HepG2 (cell line): ENCODE data around the gene RECQL5. TPM values are rescaled to one million over a fixed set of nuclear protein-coding genes. Genes with fewer than 3 reads are reported as not detected.

Experiments
- ATAC-seq: fragments of 200-7000 bp; cut with Tn5 transposase; 3 replicates; pipeline ENCODE4 v1.9.1; 2020; ENCODE audit warnings: mild to moderate bottlenecking, moderate library complexity
- BruUV-seq: library from RNA; stranded (reverse); fragments of 400-500 nt; replicated peaks from 2 replicates; lab custom pipeline; 2021; lab: Mats Ljungman, UMichigan
- CTCF ChIA-PET: fragments of 300-600 bp; formaldehyde crosslinking; extraction: SDS; loops from one replicate; lab custom pipeline; 2021; ENCODE audit warnings: low total read pairs, inconsistent platforms, low intra/inter-chr PET ratio; lab: Yijun Ruan, JAX
- POLR2A ChIA-PET: fragments of 350-600 bp; sonication (Branson Sonifier 250); formaldehyde crosslinking; loops from one replicate; lab custom pipeline; 2020; ENCODE audit warnings: antibody characterized with exemption, inconsistent platforms; lab: Yijun Ruan, JAX
- DNase-seq: peaks from one replicate; pipeline ENCODE4 v3.0.0-alpha.2; 2015; ENCODE audit warnings: low spot score
- FAIRE-seq: peaks from 3 replicates; lab custom pipeline; 2011; peaks lifted over from hg19 to GRCh38; lab: Jason Lieb, UNC
- H2AFZ ChIP-seq: one replicate; pipeline ENCODE4 v1.6.1; 2011; ENCODE audit warnings: low read length, inconsistent platforms
- H3K27ac ChIP-seq: fragments of 300-600 bp; 3 replicates; pipeline ENCODE4 v1.8.0; 2011; ENCODE audit warnings: mixed run types, mild to moderate bottlenecking, mixed read lengths, low read length, inconsistent platforms; ENCODE audit not compliant: insufficient read depth; ENCODE audit errors: extremely low read length
- H3K27me3 ChIP-seq, 2 experiments: fragments of 200-600 bp in 1 of 2; 2 replicates in 1 of 2; 3 replicates in 1 of 2; pipeline versions ENCODE4 v1.6.0 to v1.8.0; 2011; ENCODE audit warnings: low read length in 2 of 2, mild to moderate bottlenecking in 2 of 2, moderate library complexity in 2 of 2, inconsistent platforms in 1 of 2; ENCODE audit not compliant: insufficient read depth in 2 of 2, control insufficient read depth in 1 of 2
- H3K36me3 ChIP-seq, 2 experiments: fragments of 200-600 bp in 1 of 2; replicated peaks in 1 of 2; 2 replicates in 1 of 2; 3 replicates in 1 of 2; pipeline versions ENCODE4 v1.5.1 to v1.8.0; 2011; ENCODE audit warnings: low read length in 2 of 2, inconsistent platforms in 1 of 2; ENCODE audit not compliant: insufficient read depth in 2 of 2, control insufficient read depth in 1 of 2
- H3K4me1 ChIP-seq: 2 replicates; pipeline ENCODE4 v1.5.1; 2012; ENCODE audit warnings: low read length, inconsistent platforms; ENCODE audit not compliant: insufficient read depth
- H3K4me2 ChIP-seq: 2 replicates; pipeline ENCODE4 v1.6.0; 2011; ENCODE audit warnings: low read depth, low read length, inconsistent platforms
- H3K4me3 ChIP-seq, 3 experiments: fragments of 200-600 bp in 1 of 3; sonication (generic), shearing (Covaris generic) in 1 of 3; replicated peaks in 1 of 3; 2 replicates each; pipeline ENCODE4 v1.5.1; 2011 to 2016; ENCODE audit warnings: low read length in 3 of 3, inconsistent platforms in 2 of 3, low read depth in 2 of 3, mild to moderate bottlenecking in 2 of 3, control low read depth in 1 of 3, mixed read lengths in 1 of 3; ENCODE audit not compliant: insufficient read depth in 1 of 3
- H3K79me2 ChIP-seq: one replicate; pipeline ENCODE4 v1.6.1; 2011; ENCODE audit warnings: low read length, inconsistent platforms; ENCODE audit not compliant: insufficient read depth
- H3K9ac ChIP-seq: 2 replicates; pipeline ENCODE4 v1.6.0; 2011; ENCODE audit warnings: mild to moderate bottlenecking, low read depth, low read length, inconsistent platforms; ENCODE audit not compliant: insufficient read depth
- H3K9me3 ChIP-seq: 2 replicates; pipeline ENCODE4 v1.5.1; 2012; ENCODE audit warnings: mild to moderate bottlenecking, low read length
- H4K20me1 ChIP-seq: 2 replicates; pipeline ENCODE4 v1.6.0; 2011; ENCODE audit warnings: inconsistent platforms, mild to moderate bottlenecking, low read length, moderate library complexity; ENCODE audit not compliant: insufficient read depth
- CEBPG ChIP-seq: IDR thresholded peaks from 2 replicates; pipeline ENCODE4 v1.6.1; 2016
- GTF2F1 ChIP-seq: fragments of 150-350 bp; IDR thresholded peaks from 2 replicates; pipeline ENCODE4 v1.6.1; 2014; ENCODE audit warnings: low read length
- GTF3A ChIP-seq: sonication (generic); formaldehyde crosslinking; conservative IDR thresholded peaks from 2 replicates; pipeline ENCODE4 v1.4.0; 2020; ENCODE audit warnings: mild to moderate bottlenecking, missing genetic modification reagents
- KAT7 ChIP-seq: IDR thresholded peaks from 2 replicates; pipeline ENCODE4 v1.6.1; 2018; ENCODE audit warnings: borderline replicate concordance, missing compliant biosample characterization
- LRRFIP1 ChIP-seq: sonication (generic); formaldehyde crosslinking; conservative IDR thresholded peaks from 2 replicates; pipeline ENCODE4 v1.4.0; 2020; ENCODE audit warnings: missing genetic modification reagents
- MIER3 ChIP-seq: IDR thresholded peaks from 2 replicates; pipeline ENCODE4 v1.6.1; 2016; ENCODE audit warnings: missing compliant biosample characterization, borderline replicate concordance
- MYNN ChIP-seq: sonication (generic); formaldehyde crosslinking; IDR thresholded peaks from 2 replicates; pipeline ENCODE4 v1.4.0; 2020; ENCODE audit warnings: mild to moderate bottlenecking, low read depth, missing genetic modification reagents
- NFYB ChIP-seq: sonication (generic); formaldehyde crosslinking; IDR thresholded peaks from 2 replicates; pipeline ENCODE4 v1.4.0; 2020; ENCODE audit warnings: missing genetic modification reagents
- PITX1 ChIP-seq: sonication (generic); formaldehyde crosslinking; IDR thresholded peaks from 2 replicates; pipeline ENCODE4 v1.5.1; 2020; ENCODE audit warnings: mild to moderate bottlenecking, missing genetic modification reagents
- REL ChIP-seq: sonication (generic); formaldehyde crosslinking; conservative IDR thresholded peaks from 2 replicates; pipeline ENCODE4 v1.8.0; 2022; ENCODE audit warnings: mild to moderate bottlenecking, missing genetic modification reagents, moderate library complexity
- SRY ChIP-seq: sonication (generic); formaldehyde crosslinking; IDR thresholded peaks from 2 replicates; pipeline ENCODE4 v1.8.0; 2022; ENCODE audit warnings: mild to moderate bottlenecking, missing genetic modification reagents
- TFDP2 ChIP-seq: sonication (generic); formaldehyde crosslinking; IDR thresholded peaks from 2 replicates; pipeline ENCODE4 v1.4.0; 2020; ENCODE audit warnings: missing genetic modification reagents
- XBP1 ChIP-seq: sonication (generic); formaldehyde crosslinking; IDR thresholded peaks from 2 replicates; pipeline ENCODE4 v1.5.0; 2020; ENCODE audit warnings: missing genetic modification reagents
- ZNF143 ChIP-seq: sonication (generic); formaldehyde crosslinking; IDR thresholded peaks from 2 replicates; pipeline ENCODE4 v1.4.0; 2020; ENCODE audit warnings: missing genetic modification reagents
- ZNF660 ChIP-seq: sonication (generic); formaldehyde crosslinking; IDR thresholded peaks from 2 replicates; pipeline ENCODE4 v1.5.1; 2020; ENCODE audit warnings: mild to moderate bottlenecking, low read depth, missing genetic modification reagents, borderline replicate concordance
- WGBS: methylation state at CpG from one replicate; pipeline ENCODE4 v1.1.6; 2017; ENCODE audit warnings: low lambda C conversion rate; 5-methylcytosine and 5-hydroxymethylcytosine counted together
- in situ Hi-C: cut with HindIII; loops from 2 replicates; pipeline ENCODE4 v1.10.0; 2017; ENCODE audit warnings: low pct_unique_long_range_greater_than_20kb; ENCODE audit not compliant: extremely low pct_ligation_motif_present
- intact Hi-C: fragments of 100-400 bp; cut with micrococcal nuclease; formaldehyde crosslinking; loops from one replicate; pipeline ENCODE4 v1.10.0; 2022; ENCODE audit not compliant: unreplicated experiment
- polyA plus RNA-seq, 8 experiments: library from polyadenylated mRNA; depleted of rRNA in 3 of 8; stranded (reverse) in 7 of 8; unstranded in 1 of 8; fragments of >200 nt; fragmentation: Illumina TruSeq in 4 of 8; extraction: Trizol in 4 of 8; gene quantifications; 2 replicates each; pipeline versions ENCODE4 v1.2.1 to v1.2.3, GENCODE V29; 2011 to 2016; ENCODE audit warnings: low read depth in 4 of 8, missing spikeins in 1 of 8, mixed read lengths in 1 of 8; ENCODE audit not compliant: insufficient read depth in 1 of 8
- total RNA-seq, 5 experiments: library from RNA; depleted of rRNA; stranded (reverse); fragments of >200 nt; fragmentation: Illumina TruSeq; extraction: Trizol; gene quantifications; 2 replicates each; pipeline ENCODE4 v1.2.3, GENCODE V29; 2016; ENCODE audit warnings: low read depth in 1 of 5
- TF ChIP-seq, protein P1 (sequence below): sonication (generic); formaldehyde crosslinking; IDR thresholded peaks from 2 replicates; pipeline ENCODE4 v1.4.0; 2020; ENCODE audit warnings: missing genetic modification reagents

RECQL5 gene
- total and polyA plus RNA-seq, 2 of the 13 experiments (the other 11 are each of a cell fraction or from before 2014, with no cell fraction given): 27.7 to 32.0 TPM

- TF ChIP-seq TFDP2 (peak; percentile 48; the same call in 1 of the 2 replicates), ZNF143 (CRISPR knock-in tag) (peak; percentile 45), PITX1 (CRISPR knock-in tag) (0 out of 2 replicates have a peak, but pooled peaks have one; percentile 46), XBP1 (CRISPR knock-in tag) (peak; percentile 48; the same call in 1 of the 2 replicates), KAT7 (CRISPR knock-in tag) (no peak), NFYB (CRISPR knock-in tag) (peak; percentile 72), REL (CRISPR knock-in tag) (no peak), MIER3 (CRISPR knock-in tag) (peak; percentile 20; the same call in 1 of the 2 replicates)
- TF ChIP-seq, protein P1, sequence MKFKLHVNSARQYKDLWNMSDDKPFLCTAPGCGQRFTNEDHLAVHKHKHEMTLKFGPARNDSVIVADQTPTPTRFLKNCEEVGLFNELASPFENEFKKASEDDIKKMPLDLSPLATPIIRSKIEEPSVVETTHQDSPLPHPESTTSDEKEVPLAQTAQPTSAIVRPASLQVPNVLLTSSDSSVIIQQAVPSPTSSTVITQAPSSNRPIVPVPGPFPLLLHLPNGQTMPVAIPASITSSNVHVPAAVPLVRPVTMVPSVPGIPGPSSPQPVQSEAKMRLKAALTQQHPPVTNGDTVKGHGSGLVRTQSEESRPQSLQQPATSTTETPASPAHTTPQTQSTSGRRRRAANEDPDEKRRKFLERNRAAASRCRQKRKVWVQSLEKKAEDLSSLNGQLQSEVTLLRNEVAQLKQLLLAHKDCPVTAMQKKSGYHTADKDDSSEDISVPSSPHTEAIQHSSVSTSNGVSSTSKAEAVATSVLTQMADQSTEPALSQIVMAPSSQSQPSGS: peak; percentile 67; the same call in 1 of the 2 replicates
These were observed 20.9 kb downstream of the RECQL5 start (continued) for GRCh38 chr17:75645889-75646637.

DNA sequence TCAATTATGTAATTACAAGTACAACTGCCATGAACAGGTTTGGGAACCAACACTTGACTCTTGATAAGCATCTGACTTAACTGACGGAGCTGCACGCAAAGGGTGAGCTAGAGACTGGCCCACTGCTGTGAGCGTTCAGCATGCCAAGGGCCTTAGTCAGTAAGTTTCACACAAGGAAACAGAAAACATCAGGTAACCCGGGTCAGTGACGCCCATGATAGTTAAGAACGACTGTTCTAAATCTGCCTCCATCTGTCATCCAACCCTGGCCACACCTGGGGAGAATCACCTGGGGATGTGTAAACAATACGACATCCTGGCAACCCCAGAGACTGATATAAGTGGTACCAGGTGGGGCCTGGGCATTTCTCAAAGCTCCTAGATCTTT, 21.5 kb downstream of the RECQL5 start:
- Histone ChIP-seq H3K36me3 (peaks cover 11 to 23% of the 10 kb centered on the region in 2 experiments), H3K9me3 (no peaks in the 10 kb centered on the region), H2AFZ (no peak overlapping the region), H3K4me1 (peaks cover 25% of the 10 kb centered on the region), H3K27me3 (no peaks in the 10 kb centered on the region), H3K79me2 (peaks cover 6% of the 10 kb centered on the region), H3K27ac (peak overlapping the region; percentile 85), H4K20me1 (no peaks in the 10 kb centered on the region), H3K4me3 (peak overlapping the region in 2 of 3 experiments; percentile 6 to 67; a peak in 3 of 6 replicates), H3K9ac (peak overlapping the region; percentile 80), H3K4me2 (peak overlapping the region; percentile 94)
- DNase-seq: no peak
- ATAC-seq: no peak
- BruUV-seq: TSS peak; percentile 56
- WGBS: 82% methylated on average over 7 of the region's 7 CpGs
- intact Hi-C loops: no loop called here
- peak; percentile 8 for FAIRE-seq
- in situ Hi-C loops: no loop called here
- ChIA-PET POLR2A (interaction anchor here (0.8 to 3.4 kb wide), 23 partner anchors 9 to 231 kb away, joined by 3 to 28 read pairs (median 4); partner anchors contain the start of genes GALK1, ITGB4, RECQL5 and SAP30BP), CTCF (interaction anchor here (2.1 kb wide), 1 partner anchor 12 kb away, joined by 6 read pairs; no protein-coding TSS in a partner anchor)
- TF ChIP-seq ZNF660 (CRISPR knock-in tag) (no peak), GTF2F1 (no peak), GTF3A (peak; percentile 16; the same call in 1 of the 2 replicates), CEBPG (CRISPR knock-in tag) (no peak), LRRFIP1 (no peak), MYNN (CRISPR knock-in tag) (0 out of 2 replicates have a peak, but pooled peaks have one; percentile 26), SRY (CRISPR knock-in tag) (0 out of 2 replicates have a peak, but pooled peaks have one; percentile 56)
